Smooth muscle cell (in vitro differentiated cells): ENCODE measurements around the gene CELSR3. TPM values are rescaled to one million over a fixed set of nuclear protein-coding genes. Genes with fewer than 3 reads are reported as not detected.

ENCODE experiments used
- DNase-seq: peaks from one replicate; lab custom pipeline; 2025; ENCODE audit not compliant: unreplicated experiment; lab: John Stamatoyannopoulos, UW
- H2AFZ ChIP-seq: fragments of 200-600 bp; sonication (generic); 2 replicates; pipeline ENCODE4 v1.6.0; 2016; ENCODE audit warnings: antibody characterized with exemption, low read depth, mild to moderate bottlenecking
- H3F3A ChIP-seq: fragments of 200-600 bp; sonication (generic); 2 replicates; pipeline ENCODE4 v1.6.0; 2017; ENCODE audit warnings: antibody characterized with exemption, low read depth
- H3K27ac ChIP-seq: fragments of 200-600 bp; sonication (generic); 2 replicates; pipeline ENCODE4 v1.5.1; 2016; ENCODE audit warnings: low read depth, mild to moderate bottlenecking
- H3K27me3 ChIP-seq: fragments of 200-600 bp; sonication (generic); 2 replicates; pipeline ENCODE4 v1.6.1; 2016; ENCODE audit warnings: low read depth, mild to moderate bottlenecking
- H3K36me3 ChIP-seq: fragments of 200-600 bp; sonication (generic); 2 replicates; pipeline ENCODE4 v1.5.1; 2016; ENCODE audit warnings: low read depth
- H3K4me1 ChIP-seq: fragments of 200-600 bp; sonication (generic); 2 replicates; pipeline ENCODE4 v1.5.1; 2016; ENCODE audit warnings: low read depth
- H3K4me2 ChIP-seq: fragments of 200-600 bp; sonication (generic); 2 replicates; pipeline ENCODE4 v1.6.0; 2016; ENCODE audit warnings: mild to moderate bottlenecking
- H3K4me3 ChIP-seq: fragments of 200-600 bp; sonication (generic); 2 replicates; pipeline ENCODE4 v1.5.1; 2016; ENCODE audit warnings: mild to moderate bottlenecking
- H3K79me2 ChIP-seq: fragments of 200-600 bp; sonication (generic); 2 replicates; pipeline ENCODE4 v1.6.0; 2016; ENCODE audit warnings: low read depth, mild to moderate bottlenecking
- H3K9ac ChIP-seq: fragments of 200-600 bp; sonication (generic); 2 replicates; pipeline ENCODE4 v1.6.0; 2016; ENCODE audit warnings: low read depth
- H3K9me3 ChIP-seq: fragments of 200-600 bp; sonication (generic); replicated peaks from 2 replicates; pipeline ENCODE4 v1.5.1; 2016; ENCODE audit warnings: low read depth
- H4K20me1 ChIP-seq: fragments of 200-600 bp; sonication (generic); 2 replicates; pipeline ENCODE4 v1.6.0; 2016; ENCODE audit warnings: low read depth
- CTCF ChIP-seq: fragments of 200-600 bp; sonication (generic); IDR thresholded peaks from 2 replicates; pipeline ENCODE4 v1.5.1; 2017; ENCODE audit warnings: borderline replicate concordance, mild to moderate bottlenecking, antibody characterized with exemption; ENCODE audit not compliant: insufficient read depth, poor library complexity, severe bottlenecking
- WGBS: methylation state at CpG from one replicate; pipeline ENCODE4 v1.1.7; 2016; ENCODE audit warnings: low lambda C conversion rate; 5-methylcytosine and 5-hydroxymethylcytosine counted together
- polyA plus RNA-seq: library from polyadenylated mRNA; unstranded; fragments of >200 nt; fragmentation: Nextera tagmentation; extraction: Ambion mirVana; gene quantifications from 2 replicates; pipeline ENCODE4 v1.2.1, GENCODE V29; 2016
- total RNA-seq: library from RNA; depleted of rRNA; stranded (reverse); fragments of >200 nt; gene quantifications from 2 replicates; pipeline ENCODE4 v1.2.3, GENCODE V29; 2014

CELSR3 gene
- total and polyA plus RNA-seq, 2 experiments from 2014 or later, result 1.5 to 2.5 TPM

- Histone ChIP-seq H3K79me2 (no peaks in the 10 kb centered on the region), H3K4me2 (no peak overlapping the region), H4K20me1 (no peaks in the 10 kb centered on the region), H3K9ac (no peak overlapping the region), H3K9me3 (no peaks in the 10 kb centered on the region), H3K27me3 (no peaks in the 10 kb centered on the region), H3K4me1 (peaks cover 8% of the 10 kb centered on the region), H2AFZ (no peak overlapping the region), H3K4me3 (no peak overlapping the region), H3F3A (no peaks in the 10 kb centered on the region), H3K27ac (no peak overlapping the region), H3K36me3 (no peaks in the 10 kb centered on the region)
- no peak for TF ChIP-seq CTCF
- WGBS, result 94% methylated on average over 29 of the region's 38 CpGs
- no peak for DNase-seq
These were observed 22.6 kb downstream of the CELSR3 start for GRCh38 chr3:48639944-48640606.

GRCh38 chr3:48637305-48637704, 25.4 kb downstream of the CELSR3 start:
- no peak overlapping the region for H3K4me3 ChIP-seq
- no peak overlapping the region for H3K27ac ChIP-seq
- no peaks in the 10 kb centered on the region for H3K36me3 ChIP-seq
- no peak for TF ChIP-seq CTCF
- H3K9me3 ChIP-seq, result no peaks in the 10 kb centered on the region
- H2AFZ ChIP-seq, result no peak overlapping the region
- H4K20me1 ChIP-seq, result peaks cover 23% of the 10 kb centered on the region
- 74% methylated on average over 6 of the region's 6 CpGs for WGBS
- no peak for DNase-seq
- H3K79me2 ChIP-seq, result peaks cover 6% of the 10 kb centered on the region
- H3F3A ChIP-seq, result no peaks in the 10 kb centered on the region
- peaks cover 8% of the 10 kb centered on the region for H3K4me1 ChIP-seq
- H3K9ac ChIP-seq, result no peak overlapping the region
- H3K27me3 ChIP-seq, result no peaks in the 10 kb centered on the region
- no peak overlapping the region for H3K4me2 ChIP-seq

DNA sequence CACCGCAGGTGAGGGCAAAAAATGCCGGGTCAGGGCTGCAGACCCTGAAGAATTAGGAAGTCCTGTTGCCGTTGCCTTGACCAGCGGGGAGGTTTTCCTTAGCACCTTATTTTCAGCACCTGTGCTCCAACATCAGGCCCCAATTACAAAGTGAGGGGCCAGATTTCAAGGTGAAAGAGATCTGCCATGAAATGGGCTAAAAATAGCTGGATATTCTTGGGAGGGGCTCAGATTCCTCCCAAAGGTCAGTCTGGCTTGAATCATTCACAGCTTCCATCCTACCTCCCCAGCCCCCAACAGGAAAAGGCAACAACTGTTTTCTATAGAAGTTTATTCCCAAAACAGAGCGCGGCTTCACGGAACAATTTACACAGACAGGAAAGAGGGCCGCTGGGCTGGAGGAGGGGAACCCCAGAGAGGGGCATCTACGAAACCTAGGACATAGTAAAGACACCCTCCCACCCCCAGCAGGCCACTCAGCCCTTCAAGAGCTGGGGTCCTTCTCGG, 26.5 kb downstream of the CELSR3 start:
- peak overlapping the region; percentile 81 for H3K4me3 ChIP-seq
- H3K27me3 ChIP-seq, result no peaks in the 10 kb centered on the region
- H3K36me3 ChIP-seq, result no peaks in the 10 kb centered on the region
- TF ChIP-seq CTCF, result no peak
- H2AFZ ChIP-seq, result peak overlapping the region; percentile 12
- 17% methylated on average over 10 of the region's 10 CpGs for WGBS
- no peaks in the 10 kb centered on the region for H3F3A ChIP-seq
- H3K4me2 ChIP-seq, result peak overlapping the region; percentile 94
- peaks cover 6% of the 10 kb centered on the region for H3K79me2 ChIP-seq
- H3K27ac ChIP-seq, result no peak overlapping the region
- no peak for DNase-seq
- no peaks in the 10 kb centered on the region for H3K9me3 ChIP-seq
- peaks cover 8% of the 10 kb centered on the region for H3K4me1 ChIP-seq
- peaks cover 24% of the 10 kb centered on the region for H4K20me1 ChIP-seq
- peak overlapping the region; percentile 18 for H3K9ac ChIP-seq
